Measurements from ENCODE around the gene ARCN1. TPM values are rescaled to one million over a fixed set of nuclear protein-coding genes. Genes with fewer than 3 reads are reported as not detected.

The ARCN1 gene
- total and polyA plus RNA-seq, 2 donors from 2014 or later: 64.7 to 107 TPM

DNA sequence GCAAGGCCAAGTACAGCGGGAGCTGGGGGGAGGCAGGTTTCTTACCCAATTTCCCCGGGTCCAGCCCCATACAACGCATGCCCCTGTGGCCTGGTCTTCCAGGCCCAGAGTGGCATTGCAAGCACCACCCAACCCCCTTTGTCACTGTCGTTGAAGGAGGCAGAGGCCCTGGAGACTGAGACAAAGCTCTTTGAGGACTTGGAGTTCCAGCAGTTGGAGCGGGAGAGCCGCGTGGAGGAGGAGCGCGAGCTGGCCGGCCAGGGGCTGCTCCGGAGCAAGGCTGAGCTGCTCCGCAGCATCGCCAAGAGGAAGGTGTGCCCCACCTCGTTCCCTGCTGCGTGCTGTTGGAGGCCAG is 63.0 kb downstream of the ARCN1 start:
- Histone ChIP-seq H3K9ac (ENCODE audit: low read length in 3 of 3) (no peak overlapping the region), H3K4me3 (ENCODE audit: low read length in 3 of 3) (peak overlapping the region in 2 of 3 donors; percentile 3 to 39), H3K36me3 (ENCODE audit: control insufficient read depth in 2 of 3, insufficient read depth in 3 of 3, low read length in 3 of 3) (peaks cover 5 to 29% (median 7%) of the 10 kb centered on the region in 3 donors), H3K9me3 (ENCODE audit: control insufficient read depth in 2 of 3, insufficient read depth in 1 of 3, low read length in 3 of 3) (no peaks in the 10 kb centered on the region), H3K27ac (ENCODE audit: low read depth in 2 of 2, low read length in 2 of 2) (peak overlapping the region; percentile 41 to 72), H3K27me3 (ENCODE audit: control insufficient read depth, insufficient read depth, low read length) (no peaks in the 10 kb centered on the region), H3K4me1 (ENCODE audit: control insufficient read depth in 2 of 3, insufficient read depth in 2 of 3, low read depth in 1 of 3, low read length in 3 of 3) (peaks cover 2 to 19% (median 13%) of the 10 kb centered on the region in 3 donors)
- no peak for FAIRE-seq
- intact Hi-C loops (cut with DNase I): no loop called here
- DNase-seq: peak in 3 of 5 donors; percentile 37 to 72 (median 60)
- TF ChIP-seq, protein P1, sequence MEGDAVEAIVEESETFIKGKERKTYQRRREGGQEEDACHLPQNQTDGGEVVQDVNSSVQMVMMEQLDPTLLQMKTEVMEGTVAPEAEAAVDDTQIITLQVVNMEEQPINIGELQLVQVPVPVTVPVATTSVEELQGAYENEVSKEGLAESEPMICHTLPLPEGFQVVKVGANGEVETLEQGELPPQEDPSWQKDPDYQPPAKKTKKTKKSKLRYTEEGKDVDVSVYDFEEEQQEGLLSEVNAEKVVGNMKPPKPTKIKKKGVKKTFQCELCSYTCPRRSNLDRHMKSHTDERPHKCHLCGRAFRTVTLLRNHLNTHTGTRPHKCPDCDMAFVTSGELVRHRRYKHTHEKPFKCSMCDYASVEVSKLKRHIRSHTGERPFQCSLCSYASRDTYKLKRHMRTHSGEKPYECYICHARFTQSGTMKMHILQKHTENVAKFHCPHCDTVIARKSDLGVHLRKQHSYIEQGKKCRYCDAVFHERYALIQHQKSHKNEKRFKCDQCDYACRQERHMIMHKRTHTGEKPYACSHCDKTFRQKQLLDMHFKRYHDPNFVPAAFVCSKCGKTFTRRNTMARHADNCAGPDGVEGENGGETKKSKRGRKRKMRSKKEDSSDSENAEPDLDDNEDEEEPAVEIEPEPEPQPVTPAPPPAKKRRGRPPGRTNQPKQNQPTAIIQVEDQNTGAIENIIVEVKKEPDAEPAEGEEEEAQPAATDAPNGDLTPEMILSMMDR (IDR thresholded peaks at IDR 0.05; ENCODE audit: borderline replicate concordance, extremely low read depth, insufficient read depth): no peak

DNA sequence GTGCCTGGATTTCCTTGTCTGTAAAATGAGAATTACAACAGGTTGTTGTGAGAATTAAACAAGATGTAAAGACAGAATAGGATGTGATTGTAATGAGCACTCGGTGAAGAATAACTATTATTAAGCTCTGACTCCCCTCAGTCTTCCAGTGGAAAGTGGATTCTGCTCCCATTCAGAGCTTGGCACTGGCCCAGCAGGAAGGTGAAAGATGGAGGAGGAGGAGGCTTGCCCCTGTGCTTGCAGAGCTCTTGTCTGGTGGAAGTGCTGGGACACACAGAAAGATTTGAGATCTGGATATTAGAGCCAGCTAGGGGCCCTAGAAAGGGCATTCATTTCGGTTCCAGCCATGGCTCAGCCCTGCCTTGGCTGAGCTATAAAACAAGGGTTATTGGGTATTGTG is 63.4 kb downstream of the ARCN1 start:
- no peak for DNase-seq
- intact Hi-C loops (cut with DNase I): no loop called here
- no peaks in the 10 kb centered on the region for H3K9me3 ChIP-seq (ENCODE audit: control insufficient read depth in 2 of 3, insufficient read depth in 1 of 3, low read length in 3 of 3)
- peaks cover 3 to 32% (median 7%) of the 10 kb centered on the region in 3 donors for H3K36me3 ChIP-seq (ENCODE audit: control insufficient read depth in 2 of 3, insufficient read depth in 3 of 3, low read length in 3 of 3)
- peak overlapping the region; percentile 41 to 72 for H3K27ac ChIP-seq (ENCODE audit: low read depth in 2 of 2, low read length in 2 of 2)
- H3K9ac ChIP-seq (ENCODE audit: low read length in 3 of 3): no peak overlapping the region
- H3K4me3 ChIP-seq (ENCODE audit: low read length in 3 of 3): no peak overlapping the region
- FAIRE-seq: no peak
- H3K27me3 ChIP-seq (ENCODE audit: control insufficient read depth, insufficient read depth, low read length): no peaks in the 10 kb centered on the region
- H3K4me1 ChIP-seq (ENCODE audit: control insufficient read depth in 2 of 3, insufficient read depth in 2 of 3, low read depth in 1 of 3, low read length in 3 of 3): peaks cover 2 to 23% (median 17%) of the 10 kb centered on the region in 3 donors
- TF ChIP-seq, protein P1 (IDR thresholded peaks at IDR 0.05; ENCODE audit: borderline replicate concordance, extremely low read depth, insufficient read depth): no peak

DNA sequence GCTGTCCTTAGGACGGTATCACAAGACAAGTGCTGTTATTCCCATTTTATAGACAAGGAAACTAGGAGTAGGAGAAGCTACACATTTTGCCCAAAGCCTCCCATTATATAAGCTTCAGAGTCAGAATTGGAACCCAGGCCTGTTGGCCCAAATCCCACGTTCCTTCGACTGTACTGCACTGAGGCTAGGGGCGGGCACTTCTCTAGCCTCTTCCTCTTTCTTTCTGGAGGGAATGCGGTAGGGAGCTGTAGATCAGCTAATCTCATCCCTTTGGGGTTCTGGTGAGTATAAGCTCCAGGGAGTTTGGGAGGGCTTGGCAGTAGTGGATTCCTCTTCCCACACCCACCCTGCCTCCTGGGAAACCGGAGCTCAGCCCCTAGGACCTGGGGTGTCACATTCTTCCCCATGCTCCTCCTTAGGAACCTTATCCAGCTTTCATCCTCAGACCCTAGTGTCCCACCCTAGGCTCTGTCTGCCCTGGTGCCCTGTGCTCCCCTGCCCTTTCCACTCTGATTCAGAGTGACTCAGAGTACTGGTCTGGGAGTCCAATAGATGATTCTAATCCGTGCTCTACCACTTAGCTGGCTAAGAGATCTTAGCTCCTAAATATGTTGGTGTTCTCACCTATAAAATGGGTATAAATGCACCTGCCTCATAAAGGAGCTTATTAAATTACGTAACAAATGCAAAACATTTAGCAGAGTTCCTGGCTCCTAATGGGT is 64.5 kb downstream of the ARCN1 start:
- intact Hi-C loops (cut with DNase I): no loop called here
- FAIRE-seq: no peak
- Histone ChIP-seq H3K9me3 (ENCODE audit: control insufficient read depth in 2 of 3, insufficient read depth in 1 of 3, low read length in 3 of 3) (no peaks in the 10 kb centered on the region), H3K27me3 (ENCODE audit: control insufficient read depth, insufficient read depth, low read length) (no peaks in the 10 kb centered on the region), H3K4me3 (ENCODE audit: low read length in 3 of 3) (no peak overlapping the region), H3K27ac (ENCODE audit: low read depth in 2 of 2, low read length in 2 of 2) (no peak overlapping the region), H3K36me3 (ENCODE audit: control insufficient read depth in 2 of 3, insufficient read depth in 3 of 3, low read length in 3 of 3) (peaks cover 3 to 30% (median 7%) of the 10 kb centered on the region in 3 donors), H3K9ac (ENCODE audit: low read length in 3 of 3) (no peak overlapping the region), H3K4me1 (ENCODE audit: control insufficient read depth in 2 of 3, insufficient read depth in 2 of 3, low read depth in 1 of 3, low read length in 3 of 3) (peaks cover 2 to 31% (median 27%) of the 10 kb centered on the region in 3 donors)
- TF ChIP-seq, protein P1 (IDR thresholded peaks at IDR 0.05; ENCODE audit: borderline replicate concordance, extremely low read depth, insufficient read depth): no peak
- no peak for DNase-seq
